Measurements from ENCODE around the gene ENDOU.

ENDOU gene

DNA sequence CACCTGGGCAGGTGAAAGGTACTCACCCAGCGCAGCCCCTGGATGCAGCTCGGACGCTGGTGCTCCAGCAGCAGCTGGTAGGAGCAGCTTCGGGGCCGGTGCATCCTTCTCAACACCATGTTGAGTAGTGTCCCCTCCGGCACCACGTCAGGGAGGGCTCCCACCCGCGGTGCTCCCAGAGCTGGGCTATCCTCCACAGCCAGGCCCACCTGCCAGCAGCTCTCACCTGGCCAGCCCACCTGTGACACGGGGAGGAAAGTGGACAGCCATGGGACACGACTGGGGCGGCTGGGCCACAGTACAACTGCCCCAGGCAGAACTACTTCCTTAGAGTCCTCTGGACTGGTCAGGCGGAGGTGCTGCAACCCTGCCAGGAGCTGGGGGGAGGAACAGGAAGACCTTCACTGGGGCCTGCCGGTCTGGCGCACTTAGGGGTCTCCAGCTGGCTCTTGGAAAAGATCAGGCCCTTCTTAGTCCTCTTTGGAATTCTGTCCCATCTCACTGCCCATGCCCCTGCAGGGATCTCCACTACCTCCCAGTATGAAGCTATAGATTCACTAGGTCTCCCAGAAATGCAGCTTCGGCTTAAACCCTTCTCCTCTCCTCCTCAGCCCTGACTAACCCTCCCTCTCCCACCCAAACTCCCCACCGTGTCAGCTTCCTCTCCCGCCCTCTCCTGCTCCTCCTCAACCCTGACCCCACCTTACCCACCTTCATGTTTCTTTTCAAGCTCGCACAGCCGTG, 32.7 kb upstream of the ENDOU start:
- DNase-seq (ENCODE audit: low read depth in 2 of 2) = no peak

GRCh38 chr12:47757364-47757839, 32.1 kb upstream of the ENDOU start:
- no peak for DNase-seq (ENCODE audit: low read depth in 2 of 2)

GRCh38 chr12:47755655-47756562, 30.6 kb upstream of the ENDOU start:
- DNase-seq (ENCODE audit: low read depth in 2 of 2) = no peak

- no peak for DNase-seq (ENCODE audit: low read depth in 2 of 2)
These were observed 29.6 kb upstream of the ENDOU start for GRCh38 chr12:47754881-47755280.

- no peak for DNase-seq (ENCODE audit: low read depth in 2 of 2)
These were observed 28.8 kb upstream of the ENDOU start for GRCh38 chr12:47754126-47754525.

GRCh38 chr12:47753021-47754001, 28.0 kb upstream of the ENDOU start:
- no peak for DNase-seq (ENCODE audit: low read depth in 2 of 2)

DNA sequence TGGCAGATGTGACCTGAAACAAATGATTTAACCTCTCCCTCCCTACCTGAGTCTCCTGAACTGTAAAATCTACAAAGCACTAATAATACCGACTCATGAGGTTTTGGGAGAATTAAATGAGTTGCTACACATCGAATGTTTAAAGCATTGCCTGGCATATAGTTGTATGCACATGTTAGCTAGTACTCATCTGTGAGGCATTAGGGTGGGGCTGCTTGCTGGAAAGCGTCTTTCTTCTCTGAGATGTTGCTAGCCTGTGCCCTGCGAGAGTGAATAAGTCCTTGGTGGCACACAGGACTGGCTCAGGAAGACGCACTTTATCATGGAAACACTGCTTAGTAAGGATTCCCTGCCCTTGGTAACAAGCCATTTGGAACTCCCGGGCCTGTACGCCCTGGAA, 27.3 kb upstream of the ENDOU start:
- no peak for DNase-seq (ENCODE audit: low read depth in 2 of 2)

- DNase-seq (ENCODE audit: low read depth in 2 of 2) = no peak
These were observed 26.8 kb upstream of the ENDOU start for GRCh38 chr12:47752121-47752520.

- DNase-seq (ENCODE audit: low read depth in 2 of 2) = no peak
These were observed 26.3 kb upstream of the ENDOU start for GRCh38 chr12:47751561-47751960.

- DNase-seq (ENCODE audit: low read depth in 2 of 2) = no peak
These were observed 25.7 kb upstream of the ENDOU start for GRCh38 chr12:47750916-47751470.

- no peak for DNase-seq (ENCODE audit: low read depth in 2 of 2)
These were observed 25.0 kb upstream of the ENDOU start for GRCh38 chr12:47750229-47750798.

- DNase-seq (ENCODE audit: low read depth in 2 of 2) = no peak
These were observed 23.6 kb upstream of the ENDOU start for GRCh38 chr12:47748899-47749298.

DNA sequence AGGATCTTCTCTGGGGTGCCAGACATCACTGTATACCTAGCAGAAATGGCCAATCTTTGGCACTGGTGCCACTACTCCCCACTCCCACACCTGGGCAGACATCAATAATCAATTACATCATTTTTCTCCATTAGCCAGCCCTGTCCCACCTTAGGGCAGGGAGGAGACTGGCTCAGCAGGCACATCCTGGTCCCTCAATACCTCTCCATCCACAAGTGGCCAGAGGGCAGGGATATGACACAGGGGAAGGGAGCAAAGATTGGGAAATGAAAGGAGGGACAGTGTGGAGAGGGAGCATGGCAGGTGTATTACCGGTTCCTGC, 23.2 kb upstream of the ENDOU start:
- no peak for DNase-seq (ENCODE audit: low read depth in 2 of 2)

DNA sequence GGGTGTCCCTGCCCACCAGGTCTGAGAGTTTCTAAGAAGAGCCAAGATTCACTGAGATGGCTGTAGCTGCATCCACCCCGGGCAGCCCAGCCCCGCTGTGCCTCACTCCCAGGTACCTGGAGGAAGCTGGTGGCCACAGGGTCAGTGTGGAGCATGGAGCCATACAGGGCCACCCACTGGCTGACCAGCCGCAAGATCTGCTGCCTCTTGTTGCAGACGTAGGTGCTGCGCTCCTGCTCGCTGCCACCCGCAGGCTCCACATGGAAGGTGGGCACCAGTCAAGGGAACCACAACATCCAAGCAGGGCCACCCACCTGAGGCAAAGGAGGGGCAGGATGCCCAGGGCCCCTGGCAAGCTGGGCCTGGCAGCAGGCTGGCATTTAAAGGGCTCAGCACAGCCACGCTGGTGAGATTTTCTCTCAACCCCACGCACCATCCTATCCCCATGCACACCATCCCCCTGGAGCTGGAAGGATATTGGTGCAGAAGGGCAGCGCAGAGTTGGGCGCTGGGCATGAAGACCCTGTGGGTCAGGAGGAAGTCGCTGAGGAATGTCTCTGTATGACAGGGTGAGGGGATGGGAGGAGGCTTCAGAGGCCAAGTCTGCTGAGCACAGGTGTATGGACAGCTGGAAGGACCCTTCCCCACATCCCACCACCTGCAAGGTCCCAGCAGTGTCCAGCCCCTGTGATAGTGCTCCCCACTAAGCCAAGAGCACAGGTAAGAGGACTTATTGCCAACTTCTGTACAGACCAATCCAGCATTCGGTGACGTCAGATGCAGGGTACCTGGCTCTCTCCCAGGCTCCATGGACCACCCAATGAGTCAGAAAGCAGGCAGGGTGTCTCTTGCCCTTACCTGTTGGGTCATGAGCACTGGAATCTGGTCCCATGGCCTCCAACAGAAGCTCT, 22.6 kb upstream of the ENDOU start:
- DNase-seq (ENCODE audit: low read depth in 2 of 2) = no peak

GRCh38 chr12:47747126-47747525, 21.8 kb upstream of the ENDOU start:
- no peak for DNase-seq (ENCODE audit: low read depth in 2 of 2)

GRCh38 chr12:47746523-47746922, 21.2 kb upstream of the ENDOU start:
- no peak for DNase-seq (ENCODE audit: low read depth in 2 of 2)

DNA sequence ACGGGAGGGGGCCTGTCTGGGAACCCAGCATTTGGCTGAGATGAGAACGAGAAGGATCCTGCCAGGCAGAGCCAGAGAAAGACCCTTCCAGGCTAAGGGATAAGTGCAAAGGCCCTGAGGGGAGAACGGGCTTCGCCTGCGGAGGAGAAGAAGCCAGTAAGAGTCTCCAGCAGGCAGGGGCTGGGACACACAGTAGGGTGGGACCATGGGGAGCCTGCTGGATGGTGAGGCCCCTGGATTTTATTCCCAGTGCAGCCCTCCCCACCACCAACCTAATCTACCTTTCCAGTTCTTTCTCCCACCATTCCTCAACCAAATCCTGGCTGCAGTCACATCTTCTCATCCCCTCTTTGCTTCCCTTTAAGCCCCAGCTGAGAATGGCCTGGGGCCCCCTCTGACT, 20.8 kb upstream of the ENDOU start:
- no peak for DNase-seq (ENCODE audit: low read depth in 2 of 2)

DNA sequence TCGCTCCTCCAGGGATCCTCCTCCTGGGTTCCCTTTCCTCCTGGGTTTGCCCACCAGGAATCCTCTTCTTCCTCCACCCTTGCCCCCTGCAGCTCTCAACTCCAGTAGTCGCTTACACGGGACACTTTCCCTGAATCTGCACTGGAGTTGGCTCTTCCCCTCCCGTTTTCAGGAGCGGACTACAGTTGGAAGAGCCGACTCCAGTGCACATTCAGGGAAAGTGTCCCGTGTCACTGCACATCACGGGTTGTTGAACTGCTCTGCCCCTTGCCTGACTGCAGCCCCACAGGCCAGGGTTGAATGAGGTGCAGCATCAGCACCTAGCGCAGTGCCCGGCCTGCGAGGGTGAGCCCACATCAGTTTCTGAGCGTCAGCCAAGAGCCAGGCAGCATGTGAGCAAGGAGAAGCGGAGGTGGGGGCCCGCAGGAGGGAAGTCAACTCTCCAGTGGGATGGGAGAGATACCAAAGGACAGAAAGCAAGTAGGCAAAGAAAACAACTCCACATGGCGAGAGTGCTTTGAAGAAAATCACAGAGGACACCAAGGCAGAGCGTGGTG, 20.3 kb upstream of the ENDOU start:
- no peak for DNase-seq (ENCODE audit: low read depth in 2 of 2)

- no peak for DNase-seq (ENCODE audit: low read depth in 2 of 2)
These were observed 19.6 kb upstream of the ENDOU start for GRCh38 chr12:47744778-47745436.
